ENCODE results near the gene LRRN1. TPM values are rescaled to one million over a fixed set of nuclear protein-coding genes. Genes with fewer than 3 reads are reported as not detected.
A peak's percentile ranks its signal among the peaks of the same experiment; 100 is the strongest.

Gene LRRN1
- 1.9 TPM for polyA plus RNA-seq (2013, experiment 1 of 2; ENCODE audit: insufficient read length)
- polyA plus RNA-seq (2013, experiment 2 of 2; ENCODE audit: insufficient read length) = 1.8 TPM

DNA sequence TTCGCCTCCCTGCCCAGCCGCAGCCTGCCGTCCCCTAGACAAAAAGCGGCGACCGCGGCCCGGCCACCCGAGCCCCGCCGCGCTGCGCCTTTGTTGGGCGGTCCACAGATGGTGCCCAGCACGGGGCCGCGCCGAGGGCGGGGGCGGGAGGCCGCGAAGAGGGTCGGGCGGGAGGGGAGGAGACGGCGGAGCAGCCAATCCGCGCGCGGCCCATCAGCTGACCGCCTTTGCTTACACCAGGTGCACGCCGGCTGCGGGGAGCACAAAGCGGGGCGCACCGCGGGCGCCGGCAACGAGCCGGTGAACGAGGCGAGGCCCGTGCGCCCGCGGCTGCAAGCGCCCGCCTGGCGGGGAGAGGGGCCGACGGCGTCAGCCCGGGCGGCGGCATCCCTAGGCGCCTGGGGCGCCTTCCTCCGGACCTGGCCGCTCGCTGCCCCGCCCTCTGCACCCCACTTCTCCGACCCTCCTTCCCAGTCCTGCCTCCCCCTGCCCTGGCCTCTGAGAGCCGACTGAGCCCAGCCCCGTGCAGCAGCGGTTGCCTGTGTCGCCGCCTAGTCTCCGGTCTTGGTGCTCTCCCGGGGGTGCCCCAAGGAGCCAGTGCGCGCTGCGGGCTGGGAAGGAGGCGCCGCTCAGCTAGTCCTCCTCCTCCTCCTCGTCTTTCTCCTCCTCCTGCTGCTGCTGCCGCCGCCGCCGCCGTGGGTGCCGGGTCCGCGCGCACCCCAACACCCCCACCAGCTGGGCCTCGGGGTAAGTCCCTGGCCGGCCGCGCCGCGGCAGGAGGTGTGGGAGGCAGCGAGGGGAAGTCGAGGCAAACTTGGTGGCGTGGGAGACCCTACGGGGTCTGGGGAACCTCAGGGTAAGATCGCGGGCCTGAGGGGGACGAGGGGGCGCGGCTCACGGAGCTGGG lies at the start of gene LRRN1:
Gene LRRN1 (plus strand): TSS at position 259 of the 907 bp plus-strand sequence. CDS start 45,211 bp downstream, outside the sequence.
- no peak for DNase-seq

DNA sequence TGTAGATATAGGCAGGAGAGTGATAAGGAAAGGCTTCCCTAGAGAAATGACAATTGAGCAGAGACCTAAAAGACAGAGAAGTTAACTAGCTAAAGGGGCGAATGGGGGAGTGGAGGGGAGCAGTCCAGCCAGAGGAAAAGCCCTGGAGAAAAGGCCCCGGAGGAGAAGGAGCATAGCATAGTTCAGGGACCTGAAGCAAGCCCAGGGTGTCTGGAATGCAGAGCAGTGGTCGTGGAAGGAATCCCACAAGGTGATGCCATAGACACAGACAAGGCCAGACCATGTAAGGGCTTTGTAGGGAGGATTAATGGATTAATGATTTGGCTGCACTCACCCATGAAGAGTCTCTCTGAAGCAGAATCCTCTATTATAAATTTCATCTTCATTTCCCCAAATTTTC lies 45.8 kb upstream of the LRRN1 start:
- DNase-seq = no peak

DNA sequence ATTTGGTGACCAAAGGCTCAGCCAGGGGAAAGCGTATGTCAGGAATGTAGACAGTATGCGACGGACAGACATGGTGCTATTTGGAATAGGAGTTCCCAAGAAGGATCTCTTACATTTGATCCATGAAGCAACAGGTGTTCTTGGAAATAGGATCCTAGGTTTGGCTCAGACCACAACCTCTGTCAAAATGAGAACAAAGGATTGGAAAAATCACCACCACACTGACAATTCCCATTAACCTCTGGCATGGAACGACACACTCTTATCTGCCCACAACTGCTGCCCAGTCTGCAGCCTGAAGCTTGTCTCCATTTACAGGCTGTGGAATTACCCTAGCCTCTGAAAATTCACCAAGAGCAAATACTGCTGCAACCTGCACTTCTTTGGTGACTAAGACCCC lies 33.6 kb upstream of the LRRN1 start:
- no peak for DNase-seq

DNA sequence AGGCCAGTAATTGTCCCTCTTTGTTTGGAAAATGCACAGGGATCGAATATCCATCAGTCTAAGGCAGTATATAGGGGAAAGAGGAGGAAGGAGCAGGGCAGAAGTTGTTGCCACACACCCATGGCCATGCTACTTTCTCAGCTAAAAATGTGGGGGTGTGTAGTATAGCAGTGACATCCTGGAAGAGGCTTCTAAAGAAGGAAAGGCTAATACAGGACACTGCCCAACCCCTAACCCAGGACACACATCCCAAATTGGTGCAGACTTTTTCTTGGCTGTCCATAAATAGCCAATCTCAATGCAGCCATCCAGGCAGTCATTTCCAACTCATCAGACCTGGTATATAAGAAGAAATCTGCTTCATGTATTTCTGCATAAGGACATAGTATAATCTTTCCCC lies 33.1 kb upstream of the LRRN1 start:
- DNase-seq = no peak

DNA sequence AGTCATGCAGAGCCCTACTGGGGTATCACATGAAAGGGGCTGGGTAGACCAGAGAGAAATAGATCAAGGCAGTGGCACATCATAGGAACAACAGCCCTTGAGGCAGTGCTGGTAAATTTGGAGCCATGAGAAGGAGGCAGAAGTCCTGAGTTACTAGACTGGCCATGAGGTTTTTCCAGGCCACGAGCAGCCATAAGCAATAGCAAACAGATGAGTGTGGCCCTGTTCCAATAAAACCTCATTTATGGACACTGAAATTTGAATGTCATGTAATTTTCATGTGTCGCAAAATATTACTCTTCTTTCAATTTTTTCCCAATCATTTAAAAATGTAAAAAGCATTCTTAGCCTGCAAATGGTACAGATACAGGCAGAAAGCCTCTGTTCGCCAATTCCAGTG lies 28.1 kb upstream of the LRRN1 start:
- no peak for DNase-seq

DNA sequence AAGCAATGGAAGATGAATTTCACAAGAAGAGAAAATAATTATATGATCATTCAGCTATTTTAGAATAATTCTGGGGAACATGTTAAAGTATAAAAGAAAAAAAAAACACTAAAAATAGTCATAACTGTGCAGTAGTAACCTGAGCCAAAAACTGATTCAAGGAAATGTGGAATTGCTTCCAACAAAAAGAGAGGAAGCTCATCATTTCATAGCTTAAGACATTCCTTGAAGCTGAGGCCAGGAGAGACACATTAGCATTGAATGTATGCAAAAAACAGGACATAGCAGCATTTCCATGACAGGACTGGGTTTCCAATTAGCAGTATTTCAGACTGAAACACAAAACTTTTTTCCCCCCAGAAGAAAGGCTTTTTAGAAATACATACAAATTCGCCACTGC lies 27.7 kb upstream of the LRRN1 start:
- peak; percentile 6 for DNase-seq

DNA sequence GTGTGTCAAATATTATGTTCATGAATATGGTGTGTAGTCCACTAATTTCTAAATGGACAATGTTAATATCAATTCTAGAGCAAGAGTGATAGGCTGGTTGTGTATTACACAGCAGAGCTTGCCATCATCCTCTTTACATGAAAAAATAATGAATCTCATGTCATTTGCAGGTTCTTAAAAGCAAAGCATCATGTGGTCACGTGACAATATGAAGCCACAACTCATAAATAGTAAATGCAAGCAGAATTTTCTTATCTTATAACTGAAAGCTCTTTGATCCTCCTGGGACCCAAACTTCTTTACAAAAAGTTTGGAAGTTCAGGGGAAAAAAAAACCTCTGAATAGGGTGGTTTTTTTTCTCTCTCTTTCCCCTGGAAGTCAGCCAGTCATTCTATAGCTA lies 26.9 kb upstream of the LRRN1 start:
- DNase-seq = no peak

DNA sequence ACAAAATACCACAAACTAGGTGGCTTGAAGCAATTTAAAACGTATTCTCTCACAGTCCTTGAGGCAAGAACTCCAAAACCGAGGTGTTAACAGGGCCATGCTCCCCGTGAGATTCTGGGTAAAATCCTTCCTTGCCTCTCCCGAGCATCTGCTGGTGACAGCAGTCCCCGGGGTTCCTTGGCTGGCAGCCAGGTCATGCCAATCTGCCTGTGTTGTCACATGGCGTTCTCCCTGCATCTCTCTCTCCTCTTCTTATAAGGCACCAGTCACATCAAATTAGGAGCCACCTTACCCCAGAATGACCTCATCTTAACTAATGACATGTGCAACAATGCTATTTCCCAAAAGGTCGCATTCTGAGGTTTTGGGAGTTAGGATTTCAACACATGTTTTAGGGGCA lies 26.3 kb upstream of the LRRN1 start:
- no peak for DNase-seq

DNA sequence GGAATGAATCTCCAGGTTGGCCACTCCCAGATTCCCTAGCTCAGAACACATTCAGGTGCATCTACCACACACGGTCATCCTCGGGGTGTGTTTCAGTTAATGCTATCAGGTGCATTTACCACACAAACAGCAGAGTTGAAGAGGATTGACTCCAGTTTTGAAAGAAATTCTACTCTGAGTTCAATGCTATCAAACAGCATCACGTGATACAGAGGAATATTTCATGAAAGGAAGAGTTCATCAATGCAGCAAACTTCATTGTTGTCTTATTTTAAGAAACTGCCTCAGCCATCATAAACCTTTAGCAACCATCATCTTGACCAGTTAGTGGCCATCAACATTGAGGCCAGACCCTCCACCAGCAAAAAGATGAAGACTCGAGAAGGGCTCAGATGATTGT lies 22.6 kb upstream of the LRRN1 start:
- DNase-seq = no peak

DNA sequence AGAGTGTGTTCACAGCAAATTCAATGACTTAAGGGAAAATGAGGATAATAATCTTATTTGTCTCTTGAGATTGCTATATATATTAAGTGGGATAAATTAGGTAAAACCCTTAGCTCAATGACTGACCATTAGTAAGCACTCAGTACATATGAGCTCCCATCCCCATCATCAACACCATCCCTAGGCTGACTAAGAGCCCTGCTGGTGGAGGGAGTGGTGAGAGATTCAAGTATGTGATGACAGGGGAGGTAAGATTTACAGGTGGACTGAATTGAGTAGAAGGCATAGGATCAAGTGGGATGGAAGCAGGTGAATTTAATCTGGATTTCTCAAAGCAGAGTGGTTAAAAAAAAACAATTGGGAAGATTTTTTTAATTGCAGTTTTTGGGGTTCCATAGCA lies 21.0 kb upstream of the LRRN1 start:
- peak; percentile 39 for DNase-seq

DNA sequence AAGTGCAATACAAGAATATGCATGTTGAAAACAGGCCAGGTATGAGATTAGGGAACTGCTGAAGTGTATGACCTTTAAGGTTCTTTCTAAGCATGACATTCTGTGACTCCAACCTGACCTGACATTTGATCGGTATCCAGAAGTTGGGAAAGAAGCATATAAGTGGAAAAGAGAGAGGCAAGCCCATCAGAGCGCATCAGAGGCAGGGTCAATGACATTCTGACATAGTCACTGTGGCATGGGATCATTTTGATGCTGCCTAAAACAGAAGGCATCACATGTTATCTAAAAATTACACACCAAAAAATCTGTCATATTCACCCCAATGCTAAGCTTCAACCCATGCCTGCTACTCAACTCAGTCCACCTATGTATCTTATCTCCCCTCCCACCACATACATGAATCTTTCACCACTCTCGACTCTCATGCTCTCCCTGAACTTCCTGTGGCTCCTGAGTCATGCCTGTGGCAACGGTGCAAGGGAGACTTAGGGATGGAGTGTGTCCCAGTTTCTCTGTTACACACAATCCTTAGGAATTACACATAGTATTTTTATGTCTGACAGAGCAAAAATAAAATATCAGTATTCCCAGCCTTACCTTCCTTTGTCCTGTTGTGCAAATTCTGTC lies 20.5 kb upstream of the LRRN1 start:
- peak; percentile 86 for DNase-seq

DNA sequence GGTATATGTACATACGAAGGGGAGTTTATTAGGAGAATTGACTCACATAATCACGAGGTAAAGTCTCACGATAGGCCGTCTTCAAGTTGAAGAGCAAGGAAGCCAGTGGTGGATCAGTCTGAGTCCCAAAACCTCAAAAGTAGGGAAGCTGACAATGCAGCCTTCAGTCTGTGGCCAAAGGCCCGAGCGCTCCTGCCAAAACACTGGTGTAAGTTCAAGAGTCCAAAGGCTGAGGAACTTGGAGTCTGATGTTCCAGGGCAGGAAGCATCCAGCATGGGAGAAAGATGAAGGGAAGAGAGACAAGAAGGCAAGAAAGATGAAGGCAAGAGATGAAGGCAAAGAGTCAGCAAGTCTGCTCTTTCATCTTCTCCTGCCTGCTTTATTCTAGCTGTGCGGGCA lies 16.8 kb upstream of the LRRN1 start:
- DNase-seq = no peak

DNA sequence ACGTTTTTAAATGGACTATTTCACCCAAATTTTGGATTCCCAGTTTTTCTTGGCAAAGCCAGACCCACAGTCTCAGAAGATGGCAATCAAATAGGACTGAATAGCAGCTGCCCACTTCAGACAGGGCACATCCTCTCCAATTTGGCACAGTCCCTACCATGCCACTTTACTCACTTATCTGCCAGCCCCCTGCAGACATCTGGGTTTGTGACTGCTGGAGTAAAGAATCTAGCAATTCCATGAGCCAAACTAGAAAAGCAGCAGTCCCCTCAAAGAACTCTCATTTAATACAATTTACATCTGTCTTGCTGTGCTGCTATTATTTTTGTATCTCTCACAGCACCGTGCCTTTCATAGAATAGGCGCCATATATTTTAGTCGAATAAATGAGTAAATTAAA lies 16.0 kb upstream of the LRRN1 start:
- DNase-seq = no peak

DNA sequence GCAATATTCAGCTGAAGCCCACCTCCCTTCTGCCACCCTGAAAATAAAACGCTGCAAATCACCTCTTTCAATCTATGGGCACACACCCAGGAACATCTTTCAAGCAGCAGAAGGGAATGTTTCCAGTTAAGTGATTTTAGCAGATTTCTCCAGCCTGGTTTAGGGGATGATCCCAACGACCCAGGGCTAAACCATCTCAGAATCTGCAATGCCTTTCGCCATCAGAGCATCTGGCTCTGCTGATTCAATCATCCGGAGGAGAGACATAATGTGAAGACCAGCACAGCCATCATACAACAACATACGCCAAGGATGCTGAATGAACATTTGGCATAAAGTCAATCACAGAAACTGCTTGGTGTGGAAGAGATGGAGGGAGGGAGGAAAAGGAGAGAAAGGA lies 15.5 kb upstream of the LRRN1 start:
- no peak for DNase-seq

DNA sequence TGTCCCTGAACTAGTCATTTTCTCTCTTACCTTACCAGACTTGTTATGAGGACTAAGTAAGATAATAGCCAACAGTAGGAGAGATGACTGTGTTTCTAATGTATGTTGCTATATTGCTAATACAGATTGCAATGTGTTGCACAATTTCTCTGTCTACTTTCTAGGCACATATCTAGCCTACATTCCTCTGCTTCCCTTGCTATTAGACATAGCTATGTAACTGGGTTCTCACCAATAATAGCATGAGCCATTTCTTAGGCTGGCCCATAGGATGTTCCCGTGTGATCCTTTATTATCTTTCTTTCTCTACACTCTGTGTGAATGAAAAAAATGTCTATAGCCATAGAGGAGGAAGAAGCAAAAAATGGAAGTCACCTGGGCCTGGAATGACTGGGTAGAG lies 6.8 kb upstream of the LRRN1 start:
- DNase-seq = no peak

DNA sequence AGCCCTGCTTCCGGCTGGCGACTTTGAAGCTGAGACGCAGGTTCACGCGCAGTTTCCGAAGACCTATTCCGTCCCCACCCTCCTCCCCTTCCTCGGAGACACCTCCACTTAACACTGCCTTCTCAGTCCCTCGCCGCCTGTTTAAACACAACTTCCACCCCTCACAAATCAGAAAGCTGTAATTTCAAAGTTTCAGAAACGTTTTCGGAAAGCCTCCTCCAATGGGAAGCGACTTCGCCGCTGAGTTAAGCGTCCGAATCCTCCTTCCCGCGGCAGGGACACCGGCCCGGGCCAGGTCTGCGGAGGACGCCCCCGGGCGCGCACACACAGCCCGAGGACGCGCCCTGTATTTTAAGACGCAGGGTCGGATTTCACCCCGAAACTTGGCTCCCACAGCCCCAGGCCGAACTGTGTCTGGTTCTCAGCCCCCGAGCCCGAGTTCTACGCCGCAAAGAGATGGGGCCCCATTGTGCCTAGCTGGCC lies 559 bp upstream of the LRRN1 start:
- no peak for DNase-seq

DNA sequence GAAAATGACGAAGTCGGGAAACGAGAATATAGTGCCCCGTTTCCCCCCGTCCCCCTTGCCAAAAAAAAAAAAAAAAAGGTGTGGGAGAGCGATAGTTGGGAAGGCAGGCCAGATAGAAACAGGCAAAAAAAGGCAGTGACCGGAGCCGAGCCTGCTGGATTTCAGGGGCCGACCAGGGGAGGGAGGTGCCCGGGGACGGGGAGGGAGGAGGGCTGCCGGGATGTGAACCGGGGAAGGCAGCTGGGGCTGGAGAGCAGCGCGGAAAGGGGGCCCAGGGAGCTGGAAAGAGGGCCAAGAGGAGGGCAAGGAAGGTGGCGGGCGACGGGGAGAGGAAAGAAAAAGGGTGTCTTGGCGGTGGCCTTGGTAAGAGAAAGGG lies 837 bp downstream of the LRRN1 start:
- DNase-seq = no peak

DNA sequence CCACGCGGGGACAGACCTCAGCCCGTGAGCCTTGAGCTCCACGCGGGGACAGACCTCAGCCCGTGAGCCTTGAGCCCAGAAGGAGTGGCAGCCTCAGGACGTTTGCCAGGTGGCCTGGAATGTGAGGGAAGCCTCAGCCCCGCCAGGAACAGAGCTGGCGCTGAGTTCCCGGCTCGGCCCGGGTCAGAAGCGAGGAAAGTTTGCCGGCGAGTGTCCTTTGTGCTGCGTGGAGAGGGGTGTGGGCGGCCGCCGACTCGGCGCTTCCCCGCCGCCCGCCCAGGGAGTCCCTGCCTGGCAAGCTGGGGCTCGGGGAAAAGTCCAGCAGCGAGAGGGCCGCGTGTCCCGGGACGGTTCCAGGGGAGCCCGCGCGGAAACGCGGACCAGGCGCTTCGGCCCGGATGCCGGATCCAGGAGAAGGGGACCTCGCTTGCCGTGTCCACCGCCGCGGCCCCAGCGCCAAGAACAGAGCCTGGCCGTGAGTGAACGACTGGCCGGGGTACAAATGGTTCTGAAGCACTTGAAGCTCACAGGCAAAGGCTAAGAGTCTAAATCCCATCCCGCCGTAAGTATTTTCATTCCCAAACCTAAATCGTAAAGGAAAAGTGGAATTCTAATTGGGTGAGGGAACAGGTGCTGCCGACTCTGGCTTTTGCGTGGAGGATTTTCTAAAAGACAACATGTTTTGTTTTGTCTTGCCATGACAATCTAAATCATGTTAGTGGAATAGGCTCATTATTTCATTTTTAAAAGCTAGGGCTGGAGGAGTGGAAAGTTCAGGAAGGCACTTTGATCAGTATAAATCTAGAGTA lies 1.7 kb downstream of the LRRN1 start:
- no peak for DNase-seq

DNA sequence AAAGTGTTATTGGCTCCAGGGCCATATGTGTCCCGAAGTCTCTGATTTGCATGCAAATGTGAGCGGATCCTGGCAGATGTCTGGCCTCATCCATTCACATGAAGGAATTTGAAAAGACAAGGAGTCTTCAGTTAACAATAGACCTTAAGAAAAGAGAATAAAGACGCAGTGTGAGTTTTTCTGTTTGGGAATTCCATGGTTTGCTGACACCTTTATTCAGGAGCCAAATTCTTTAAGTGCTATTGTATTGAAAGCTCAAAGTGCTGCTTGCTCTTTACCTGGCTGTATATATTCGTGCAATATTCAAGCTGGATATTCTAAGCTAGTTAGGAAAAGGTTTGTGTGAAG lies 2.2 kb downstream of the LRRN1 start:
- no peak for DNase-seq

DNA sequence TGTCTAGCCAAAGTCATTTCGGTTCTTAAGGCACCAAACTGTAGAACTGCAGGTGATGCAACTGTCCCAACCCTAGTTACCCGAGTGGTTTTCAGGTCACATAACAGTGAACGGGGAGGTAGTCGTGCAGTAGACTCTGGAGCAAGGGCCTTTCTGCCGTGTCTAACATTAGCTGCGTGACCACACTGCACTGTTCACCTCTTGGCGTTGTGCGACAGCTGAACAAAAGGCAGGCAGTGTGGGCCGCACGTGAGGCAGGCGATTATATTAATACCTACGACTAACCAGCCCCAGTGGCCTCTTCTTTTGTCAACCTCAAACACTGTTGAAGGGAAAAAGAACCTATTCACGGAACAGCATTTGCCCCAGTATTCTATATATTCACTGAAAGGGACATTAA lies 2.8 kb downstream of the LRRN1 start:
- DNase-seq = no peak

DNA sequence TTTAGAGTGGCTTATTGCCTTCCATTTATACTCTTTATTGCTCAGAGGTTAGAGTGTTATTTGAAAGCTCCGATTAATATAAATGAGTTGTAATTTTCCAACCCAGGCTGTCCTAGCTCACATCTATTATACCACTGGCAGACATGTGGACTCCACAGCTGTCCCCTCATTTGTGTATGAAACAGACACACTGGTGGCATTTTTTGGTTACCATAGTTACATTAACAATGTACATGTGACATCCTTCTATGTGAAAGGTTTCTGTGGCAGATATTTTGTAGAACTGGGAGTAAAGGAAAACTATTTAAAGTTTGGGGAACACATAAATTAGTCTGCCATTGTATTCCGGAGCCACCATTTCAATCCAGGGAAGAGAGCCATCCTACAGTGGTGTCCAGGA lies 5.3 kb downstream of the LRRN1 start:
- no peak for DNase-seq

DNA sequence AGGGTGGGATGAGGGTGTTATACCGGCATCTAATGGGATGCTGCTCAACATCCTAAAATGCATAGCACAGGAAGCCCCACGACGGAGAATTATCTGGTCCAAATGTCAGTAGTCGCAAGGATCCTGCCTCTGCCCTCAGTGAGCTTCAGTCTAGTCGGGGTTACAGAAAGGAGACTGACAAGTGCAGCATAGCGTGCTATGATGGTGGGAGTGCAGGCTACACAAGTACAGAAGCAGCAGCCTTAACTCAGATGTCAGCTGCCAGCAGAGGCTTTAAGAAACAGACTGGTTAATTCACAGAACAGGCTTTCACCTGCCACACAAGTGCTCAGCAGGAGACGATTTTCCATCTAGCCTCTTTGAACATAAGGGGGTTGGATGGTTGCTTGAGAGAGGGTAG lies 6.9 kb downstream of the LRRN1 start:
- DNase-seq = no peak

DNA sequence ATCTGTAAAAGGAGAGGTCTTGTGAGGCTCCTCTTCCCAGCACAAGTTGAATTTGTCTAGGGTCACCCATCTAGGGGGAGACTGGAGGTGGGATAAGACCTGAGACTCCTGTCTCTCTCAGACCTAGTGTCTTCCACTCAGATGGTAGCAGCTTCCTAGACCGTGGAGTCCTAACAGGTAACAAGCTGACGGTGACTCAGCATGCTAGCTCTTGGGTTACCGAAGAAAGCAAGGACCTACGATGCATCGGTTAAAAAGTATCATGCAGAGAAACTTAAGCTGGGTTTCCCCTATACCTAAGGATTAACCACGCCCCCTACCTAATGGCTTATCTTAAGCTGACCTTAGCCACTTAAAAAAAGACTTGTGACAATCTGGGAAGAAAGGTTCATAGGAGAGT lies 7.6 kb downstream of the LRRN1 start:
- no peak for DNase-seq
